Measurements from ENCODE around the gene GABRG3. TPM values are rescaled to one million over a fixed set of nuclear protein-coding genes. Genes with fewer than 3 reads are reported as not detected.

The GABRG3 gene
- total RNA-seq, 1 experiment from 2014 or later, result not detected

- Mint-ChIP-seq H3K9me3 (ENCODE audit: low read depth, unreplicated experiment) (peaks cover 6% of the 10 kb centered on the region), H3K27me3 (ENCODE audit: unreplicated experiment) (no peaks in the 10 kb centered on the region), H3K27ac (ENCODE audit: unreplicated experiment) (no peak overlapping the region), H3K36me3 (ENCODE audit: insufficient read depth, unreplicated experiment) (no peaks in the 10 kb centered on the region), H3K4me1 (ENCODE audit: low read depth, unreplicated experiment) (no peaks in the 10 kb centered on the region), H3K4me3 (ENCODE audit: low read depth, unreplicated experiment) (no peak overlapping the region)
- intact Hi-C loops (cut with micrococcal nuclease; ENCODE audit: unreplicated experiment), result no loop called here
- TF ChIP-seq CTCF (IDR thresholded peaks at IDR 0.05; ENCODE audit: unreplicated experiment), result no peak
- no peak for DNase-seq
- BruUV-seq (replicated peaks), result no TSS peak
- CTCF ChIA-PET, result no interaction called here
Measured at GRCh38 chr15:27499191-27499590, 528.2 kb downstream of the GABRG3 start.

DNA sequence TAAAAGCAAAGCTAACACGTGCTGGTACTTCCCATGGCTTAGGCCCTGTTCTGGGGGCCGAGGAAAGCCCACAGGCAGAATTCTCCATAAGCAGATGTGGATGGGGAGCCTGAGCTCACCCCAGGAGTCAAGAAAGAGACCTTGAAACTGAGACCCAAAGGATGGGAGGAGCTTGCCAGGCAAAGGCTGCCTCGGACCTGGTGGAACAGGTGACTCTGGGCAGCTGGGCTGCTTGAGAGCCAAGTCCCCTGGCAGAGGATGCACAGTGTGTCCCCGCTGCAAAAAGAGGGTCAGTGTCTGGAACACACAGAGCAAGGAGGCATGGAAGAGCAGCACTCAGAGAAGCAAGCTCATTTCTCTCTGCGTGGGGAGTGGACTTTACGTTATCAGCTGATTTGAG lies 528.7 kb downstream of the GABRG3 start:
- Mint-ChIP-seq H3K4me1 (ENCODE audit: low read depth, unreplicated experiment) (no peaks in the 10 kb centered on the region), H3K9me3 (ENCODE audit: low read depth, unreplicated experiment) (peaks cover 7% of the 10 kb centered on the region), H3K36me3 (ENCODE audit: insufficient read depth, unreplicated experiment) (no peaks in the 10 kb centered on the region), H3K4me3 (ENCODE audit: low read depth, unreplicated experiment) (no peak overlapping the region), H3K27ac (ENCODE audit: unreplicated experiment) (no peak overlapping the region), H3K27me3 (ENCODE audit: unreplicated experiment) (no peaks in the 10 kb centered on the region)
- no peak for DNase-seq
- CTCF ChIA-PET, result no interaction called here
- intact Hi-C loops (cut with micrococcal nuclease; ENCODE audit: unreplicated experiment), result no loop called here
- no peak for TF ChIP-seq CTCF (IDR thresholded peaks at IDR 0.05; ENCODE audit: unreplicated experiment)
- BruUV-seq (replicated peaks), result no TSS peak

DNA sequence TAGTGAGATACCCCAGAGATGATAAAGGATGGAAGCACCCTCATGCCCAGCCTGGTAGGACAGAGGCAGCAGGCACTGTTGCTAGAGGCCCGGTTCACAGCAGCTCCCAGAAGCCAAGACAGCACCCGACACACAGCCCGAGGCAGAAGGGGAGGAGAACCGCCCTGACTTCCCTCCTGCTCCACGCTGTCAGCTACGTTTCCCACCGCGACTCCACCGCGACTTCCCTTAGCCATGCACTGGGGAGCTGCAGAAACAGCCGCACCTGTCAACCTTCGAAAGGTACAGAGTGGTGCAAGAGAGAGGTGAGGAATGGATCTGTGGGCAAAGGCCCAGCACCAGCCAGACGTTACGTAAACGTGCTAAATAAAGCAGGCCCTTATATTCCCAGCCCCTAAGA lies 529.2 kb downstream of the GABRG3 start:
- H3K27ac Mint-ChIP-seq (ENCODE audit: unreplicated experiment), result no peak overlapping the region
- no peak overlapping the region for H3K4me3 Mint-ChIP-seq (ENCODE audit: low read depth, unreplicated experiment)
- H3K9me3 Mint-ChIP-seq (ENCODE audit: low read depth, unreplicated experiment), result peaks cover 5% of the 10 kb centered on the region
- no peak for DNase-seq
- no TSS peak for BruUV-seq (replicated peaks)
- intact Hi-C loops (cut with micrococcal nuclease; ENCODE audit: unreplicated experiment), result no loop called here
- no peaks in the 10 kb centered on the region for H3K4me1 Mint-ChIP-seq (ENCODE audit: low read depth, unreplicated experiment)
- CTCF ChIA-PET, result no interaction called here
- no peaks in the 10 kb centered on the region for H3K27me3 Mint-ChIP-seq (ENCODE audit: unreplicated experiment)
- H3K36me3 Mint-ChIP-seq (ENCODE audit: insufficient read depth, unreplicated experiment), result no peaks in the 10 kb centered on the region
- TF ChIP-seq CTCF (IDR thresholded peaks at IDR 0.05; ENCODE audit: unreplicated experiment), result no peak

DNA sequence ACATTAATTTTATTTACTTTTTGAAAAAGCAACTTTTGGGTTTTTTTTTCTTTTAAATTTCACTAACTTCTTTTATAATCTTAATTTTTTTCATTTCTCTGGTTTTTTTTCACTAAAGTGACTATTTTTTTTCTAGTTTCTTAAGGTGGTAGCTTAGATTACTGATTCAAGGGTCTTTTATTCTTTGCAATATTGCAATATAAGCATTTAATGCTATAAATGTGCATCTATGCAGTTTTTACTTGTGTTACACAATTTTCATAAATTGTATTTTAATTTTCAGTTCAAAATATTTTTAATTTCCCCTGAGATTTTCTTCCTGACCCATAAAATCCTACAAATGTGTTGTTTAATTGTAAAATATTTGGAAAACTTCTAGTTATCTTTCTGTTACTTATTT lies 535.8 kb downstream of the GABRG3 start:
- no peak overlapping the region for H3K27ac Mint-ChIP-seq (ENCODE audit: unreplicated experiment)
- no peak for TF ChIP-seq CTCF (IDR thresholded peaks at IDR 0.05; ENCODE audit: unreplicated experiment)
- no peaks in the 10 kb centered on the region for H3K27me3 Mint-ChIP-seq (ENCODE audit: unreplicated experiment)
- CTCF ChIA-PET, result no interaction called here
- DNase-seq, result no peak
- H3K4me3 Mint-ChIP-seq (ENCODE audit: low read depth, unreplicated experiment), result no peak overlapping the region
- no peaks in the 10 kb centered on the region for H3K36me3 Mint-ChIP-seq (ENCODE audit: insufficient read depth, unreplicated experiment)
- H3K4me1 Mint-ChIP-seq (ENCODE audit: low read depth, unreplicated experiment), result no peaks in the 10 kb centered on the region
- H3K9me3 Mint-ChIP-seq (ENCODE audit: low read depth, unreplicated experiment), result peaks cover 7% of the 10 kb centered on the region
- intact Hi-C loops (cut with micrococcal nuclease; ENCODE audit: unreplicated experiment), result no loop called here
- BruUV-seq (replicated peaks), result no TSS peak

DNA sequence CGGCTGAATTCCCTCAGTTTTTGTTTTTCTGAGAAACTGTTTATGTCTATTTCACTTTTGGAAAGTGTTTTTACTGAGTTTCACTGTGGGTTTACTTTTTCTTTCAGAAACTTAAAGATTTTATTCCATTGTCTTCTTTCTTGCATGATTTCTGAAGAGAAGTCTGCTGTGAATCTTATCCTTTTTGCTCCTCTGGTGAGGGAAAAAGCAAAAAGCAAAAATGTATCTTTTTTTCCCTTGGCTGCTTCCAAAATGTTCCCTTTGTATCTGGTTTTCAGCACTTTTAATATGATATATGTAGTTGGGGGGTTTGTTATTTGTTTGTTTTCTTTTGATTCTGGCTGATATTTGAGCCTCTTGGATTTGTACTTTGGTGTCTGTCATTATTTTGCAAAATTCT lies 538.0 kb downstream of the GABRG3 start:
- H3K27ac Mint-ChIP-seq (ENCODE audit: unreplicated experiment), result no peak overlapping the region
- no peaks in the 10 kb centered on the region for H3K4me1 Mint-ChIP-seq (ENCODE audit: low read depth, unreplicated experiment)
- peaks cover 7% of the 10 kb centered on the region for H3K9me3 Mint-ChIP-seq (ENCODE audit: low read depth, unreplicated experiment)
- BruUV-seq (replicated peaks), result no TSS peak
- no peaks in the 10 kb centered on the region for H3K27me3 Mint-ChIP-seq (ENCODE audit: unreplicated experiment)
- DNase-seq, result no peak
- no peaks in the 10 kb centered on the region for H3K36me3 Mint-ChIP-seq (ENCODE audit: insufficient read depth, unreplicated experiment)
- intact Hi-C loops (cut with micrococcal nuclease; ENCODE audit: unreplicated experiment), result no loop called here
- no peak for TF ChIP-seq CTCF (IDR thresholded peaks at IDR 0.05; ENCODE audit: unreplicated experiment)
- H3K4me3 Mint-ChIP-seq (ENCODE audit: low read depth, unreplicated experiment), result no peak overlapping the region
- CTCF ChIA-PET, result no interaction called here

Data from Calu3 (cell line).